Ascending aorta (tissue), 2 donors: ENCODE measurements around the gene TBC1D5. TPM values are rescaled to one million over a fixed set of nuclear protein-coding genes. Genes with fewer than 3 reads are reported as not detected.
A peak's percentile ranks its signal among the peaks of the same experiment; 100 is the strongest.

Source experiments
- DNase-seq, 2 donors: peaks; one replicate each; pipeline ENCODE4 v3.0.0-alpha.2; 2019; ENCODE audit warnings: low spot score in 2 of 2
- H3K27ac ChIP-seq, 2 donors: fragments of 200-600 bp; sonication (generic); one replicate each; pipeline ENCODE4 v1.5.1; 2016 to 2017; ENCODE audit warnings: mild to moderate bottlenecking in 1 of 2
- H3K27me3 ChIP-seq: fragments of 200-600 bp; sonication (generic); one replicate; pipeline ENCODE4 v1.5.1; 2017
- H3K36me3 ChIP-seq, 2 donors: fragments of 200-600 bp; sonication (generic); one replicate each; pipeline ENCODE4 v1.5.1; 2016
- H3K4me1 ChIP-seq, 2 donors: fragments of 200-600 bp; sonication (generic); one replicate each; pipeline ENCODE4 v1.5.1; 2016 to 2017; ENCODE audit warnings: mild to moderate bottlenecking in 1 of 2
- H3K4me3 ChIP-seq, 2 donors: fragments of 200-600 bp; sonication (generic); one replicate each; pipeline ENCODE4 v1.5.1; 2016 to 2017; ENCODE audit warnings: mild to moderate bottlenecking in 1 of 2
- H3K9me3 ChIP-seq, 2 donors: fragments of 200-600 bp; sonication (generic); one replicate each; pipeline ENCODE4 v1.5.1; 2016
- CTCF ChIP-seq, 3 experiments: fragments of 200-600 bp in 2 of 3; fragments of 450-650 bp in 1 of 3; sonication (generic) in 2 of 3; IDR thresholded peaks; one replicate each; pipeline ENCODE4 v1.5.1; 2016 to 2019; ENCODE audit warnings: antibody characterized with exemption in 3 of 3, mild to moderate bottlenecking in 1 of 3, moderate library complexity in 1 of 3
- intact Hi-C: fragments of 100-400 bp; cut with DNase I; formaldehyde crosslinking; loops from one replicate; pipeline ENCODE4 v1.15.1; 2023
- total RNA-seq: library from RNA; depleted of rRNA; stranded (reverse); fragments of >200 nt; gene quantifications from one replicate; pipeline ENCODE4 v1.1.0, GENCODE V29; 2016

TBC1D5 gene
- total RNA-seq, 1 donor from 2014 or later, result 43.3 TPM

GRCh38 chr3:17140670-17141505, 601.5 kb downstream of the TBC1D5 start:
- intact Hi-C loops, result no loop called here
- Histone ChIP-seq H3K27ac (peak overlapping the region in 1 of 2 donors; percentile 60), H3K4me1 (peaks cover 10 to 19% of the 10 kb centered on the region in 2 donors), H3K4me3 (peak overlapping the region in 1 of 2 donors; percentile 16), H3K36me3 (no peaks in the 10 kb centered on the region), H3K9me3 (no peaks in the 10 kb centered on the region), H3K27me3 (no peaks in the 10 kb centered on the region)
- peak; percentile 57 to 90 for DNase-seq
- peak in 2 of 3 experiments; percentile 14 to 26 for TF ChIP-seq CTCF (IDR thresholded peaks at IDR 0.05)

- DNase-seq, result peak in 1 of 2 donors; percentile 44
- H3K9me3 ChIP-seq, result no peaks in the 10 kb centered on the region
- H3K27me3 ChIP-seq, result no peaks in the 10 kb centered on the region
- no peak for TF ChIP-seq CTCF (IDR thresholded peaks at IDR 0.05)
- no peak overlapping the region for H3K4me3 ChIP-seq
- H3K27ac ChIP-seq, result peak overlapping the region in 1 of 2 donors; percentile 71
- intact Hi-C loops, result no loop called here
- no peaks in the 10 kb centered on the region for H3K36me3 ChIP-seq
- H3K4me1 ChIP-seq, result peaks cover 10 to 19% of the 10 kb centered on the region in 2 donors
Observed at GRCh38 chr3:17138246-17139039, 604.0 kb downstream of the TBC1D5 start.

- H3K9me3 ChIP-seq, result no peaks in the 10 kb centered on the region
- H3K36me3 ChIP-seq, result no peaks in the 10 kb centered on the region
- peak in 1 of 2 donors; percentile 8 for DNase-seq
- peak overlapping the region in 1 of 2 donors; percentile 71 for H3K27ac ChIP-seq
- H3K4me3 ChIP-seq, result no peak overlapping the region
- H3K4me1 ChIP-seq, result peaks cover 10 to 19% of the 10 kb centered on the region in 2 donors
- no peaks in the 10 kb centered on the region for H3K27me3 ChIP-seq
- intact Hi-C loops, result no loop called here
- TF ChIP-seq CTCF (IDR thresholded peaks at IDR 0.05), result no peak
Observed at GRCh38 chr3:17137321-17137826, 605.1 kb downstream of the TBC1D5 start.

- no peak overlapping the region for H3K4me3 ChIP-seq
- peak; percentile 47 to 64 for DNase-seq
- no peaks in the 10 kb centered on the region for H3K9me3 ChIP-seq
- peak overlapping the region in 1 of 2 donors; percentile 71 for H3K27ac ChIP-seq
- peaks cover 6 to 14% of the 10 kb centered on the region in 2 donors for H3K4me1 ChIP-seq
- intact Hi-C loops, result no loop called here
- no peak for TF ChIP-seq CTCF (IDR thresholded peaks at IDR 0.05)
- H3K27me3 ChIP-seq, result no peaks in the 10 kb centered on the region
- H3K36me3 ChIP-seq, result no peaks in the 10 kb centered on the region
Observed at GRCh38 chr3:17136136-17136721, 606.2 kb downstream of the TBC1D5 start.

- peak overlapping the region in 1 of 2 donors; percentile 71 for H3K27ac ChIP-seq
- no peaks in the 10 kb centered on the region for H3K36me3 ChIP-seq
- peaks cover 4 to 9% of the 10 kb centered on the region in 2 donors for H3K4me1 ChIP-seq
- intact Hi-C loops, result no loop called here
- DNase-seq, result peak in 1 of 2 donors; percentile 22
- H3K9me3 ChIP-seq, result no peaks in the 10 kb centered on the region
- H3K27me3 ChIP-seq, result no peaks in the 10 kb centered on the region
- H3K4me3 ChIP-seq, result no peak overlapping the region
- no peak for TF ChIP-seq CTCF (IDR thresholded peaks at IDR 0.05)
Observed at GRCh38 chr3:17135696-17136095, 606.7 kb downstream of the TBC1D5 start.
